Stimulated activated CD8-positive, alpha-beta memory T cell treated with anti-CD3 and anti-CD28 coated beads, Interleukin-7, amount 100 ng/mL, for 1 hour (primary cell): Measurements from ENCODE around the gene CPLANE2.
A peak's percentile ranks its signal among the peaks of the same experiment; 100 is the strongest.
"Not testable (repeated sequence)": the region's sequence is repeated elsewhere in the genome, so short reads cannot be mapped to it uniquely, and the experiment has no call there.

Experiments used
- DNase-seq, 2 donors: peaks; one replicate each; pipeline ENCODE4 v3.0.0-alpha.2; 2020; ENCODE audit warnings: low read depth in 2 of 2

CPLANE2 gene

DNA sequence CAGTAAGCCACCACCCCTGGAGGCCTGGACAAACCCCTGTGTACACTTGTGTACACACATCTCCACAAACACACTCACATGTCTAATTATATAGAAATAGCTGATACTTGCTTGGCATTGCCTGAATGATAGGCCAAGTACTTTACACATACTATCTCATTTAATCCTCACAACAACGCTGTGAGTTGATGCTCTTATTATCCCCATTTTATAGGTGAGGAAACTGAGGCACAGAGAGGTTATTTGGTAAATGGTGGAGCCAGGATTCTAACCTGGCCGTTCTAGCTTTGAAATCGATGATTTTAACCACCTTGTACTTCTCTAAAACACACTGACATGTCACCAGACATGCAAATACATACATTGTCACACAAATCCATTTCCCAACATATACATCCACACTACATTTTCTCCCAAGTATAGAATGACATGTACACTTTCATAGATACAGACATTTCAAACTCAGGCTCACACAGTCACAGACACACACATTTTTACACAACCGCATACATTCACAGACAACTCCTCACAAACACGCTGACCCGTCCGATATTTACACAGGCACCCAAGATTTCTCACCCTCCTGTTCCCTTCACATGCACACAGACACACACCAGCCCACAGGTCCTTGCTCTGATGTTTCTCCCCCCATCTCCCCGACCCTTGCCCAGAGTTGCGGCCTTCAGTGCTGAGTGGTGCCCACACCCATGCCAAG is 27.7 kb downstream of the CPLANE2 start:
- no peak for DNase-seq

DNA sequence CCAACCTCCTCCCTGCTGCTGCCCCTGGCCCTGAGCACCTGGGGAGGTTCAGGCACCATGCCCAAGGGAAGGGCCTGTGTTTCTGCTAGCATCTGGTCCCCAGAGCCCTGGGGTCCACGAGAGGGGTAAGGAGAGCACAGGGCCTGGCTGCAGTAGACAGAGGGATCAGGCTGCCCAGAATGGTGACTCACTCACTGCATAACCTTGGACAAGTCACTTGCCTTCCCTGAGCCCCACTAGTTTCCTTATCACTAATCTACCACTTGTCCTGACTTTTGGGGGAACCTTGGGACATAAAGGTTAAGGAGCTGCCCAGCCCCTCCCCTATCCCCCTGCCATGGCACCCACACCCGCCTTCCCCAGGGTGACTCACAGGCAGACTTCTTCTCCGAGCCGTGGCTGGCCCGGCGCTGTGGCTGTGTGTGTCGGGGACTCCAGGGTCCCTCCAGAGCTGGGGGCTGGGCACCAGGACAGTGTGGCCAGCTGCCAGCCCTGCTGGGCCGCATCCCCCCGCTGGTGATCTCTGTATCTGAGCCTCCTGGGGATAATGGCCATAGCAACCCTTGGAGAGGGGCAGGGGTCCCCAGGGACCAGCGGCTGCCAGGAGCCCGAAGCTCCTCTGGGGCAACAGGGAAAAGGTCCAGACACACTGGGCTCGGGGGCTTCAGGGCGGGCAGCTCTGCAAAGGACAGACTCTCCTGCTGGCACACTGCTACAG is 28.6 kb downstream of the CPLANE2 start:
- DNase-seq: no peak

DNA sequence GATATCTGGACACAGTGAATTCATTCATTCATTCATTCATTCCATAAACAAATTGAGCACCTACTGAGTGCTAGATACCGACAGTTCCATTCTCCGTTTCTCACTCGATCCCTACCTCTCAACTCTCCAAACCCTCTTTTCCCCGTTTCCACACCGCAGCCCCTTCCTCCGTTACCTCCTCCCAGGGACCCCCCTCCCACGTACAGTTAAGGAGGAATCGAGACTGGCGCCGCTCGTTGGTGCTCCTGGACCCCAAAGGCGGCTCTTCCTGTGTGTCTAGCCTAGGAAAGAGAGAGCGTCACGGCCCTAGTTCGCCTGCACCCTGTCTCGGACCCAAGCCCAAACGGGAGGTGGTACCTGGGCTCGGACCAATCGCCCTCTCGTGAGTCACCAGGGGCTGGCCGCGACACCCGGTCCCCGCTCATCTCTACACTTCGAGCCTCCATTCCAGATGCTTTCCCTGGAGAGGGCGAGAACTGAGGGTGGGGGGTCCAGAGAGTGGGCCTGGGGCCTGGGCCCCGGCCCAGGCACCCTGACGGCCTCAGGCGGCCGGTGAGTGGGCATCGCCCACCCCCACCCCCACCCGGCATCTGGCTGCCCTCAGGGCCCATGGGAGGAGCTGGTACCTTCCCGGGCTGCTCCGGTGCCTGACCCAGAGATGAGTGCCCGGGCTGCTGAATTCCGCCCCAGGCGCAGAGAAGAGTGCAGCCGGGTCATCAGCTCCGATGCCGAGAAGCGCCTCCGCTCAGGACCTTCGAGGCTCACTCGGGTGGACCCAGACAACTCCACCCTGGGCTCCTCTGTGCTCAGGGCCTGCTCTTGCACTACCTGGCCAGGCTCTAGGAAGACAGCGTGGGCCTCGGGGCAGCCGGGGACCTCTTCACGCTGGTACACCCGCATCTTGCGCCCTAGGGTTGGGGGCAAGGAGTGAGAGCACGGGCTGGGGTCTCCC is 29.4 kb downstream of the CPLANE2 start:
- no peak for DNase-seq

DNA sequence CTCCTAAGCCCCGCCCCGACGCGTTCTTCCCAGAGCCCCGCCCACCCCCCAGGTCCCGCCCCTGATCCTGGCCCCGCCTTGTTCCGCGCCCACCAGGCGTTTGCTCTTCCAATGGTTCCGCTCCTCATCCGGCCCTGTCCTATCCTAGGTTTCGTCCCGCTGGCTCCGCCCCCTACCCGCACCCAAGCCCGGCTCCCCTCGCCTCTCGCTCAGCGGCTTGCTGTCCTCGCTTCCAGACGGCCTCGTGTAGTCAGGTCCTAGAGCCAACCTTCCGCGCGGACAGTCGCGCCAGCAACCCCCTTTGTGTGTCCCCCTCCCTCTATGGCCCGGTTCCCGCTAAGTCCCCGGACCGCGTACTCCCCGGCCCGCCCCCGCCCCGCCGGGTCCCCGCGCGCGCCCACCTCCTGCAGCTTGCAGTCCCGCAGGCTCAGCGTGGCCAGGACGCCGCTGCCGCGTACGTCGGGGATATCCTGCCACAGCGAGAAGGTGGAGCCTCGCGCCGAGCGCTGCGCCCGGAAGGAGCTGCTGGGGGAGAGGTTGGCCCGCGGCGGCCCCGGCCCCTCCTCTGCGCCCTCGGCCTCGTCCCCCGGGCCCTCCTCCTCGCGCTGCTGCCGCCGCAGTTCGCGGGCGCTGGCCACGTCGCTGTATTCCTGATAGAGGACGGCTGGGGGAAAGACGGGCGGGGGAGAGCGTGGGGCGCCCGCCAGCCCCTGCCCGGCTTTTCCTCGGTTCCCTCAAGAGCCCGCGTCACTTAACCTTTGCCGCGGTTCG is 30.3 kb downstream of the CPLANE2 start:
- DNase-seq: peak; percentile 77 to 80

DNA sequence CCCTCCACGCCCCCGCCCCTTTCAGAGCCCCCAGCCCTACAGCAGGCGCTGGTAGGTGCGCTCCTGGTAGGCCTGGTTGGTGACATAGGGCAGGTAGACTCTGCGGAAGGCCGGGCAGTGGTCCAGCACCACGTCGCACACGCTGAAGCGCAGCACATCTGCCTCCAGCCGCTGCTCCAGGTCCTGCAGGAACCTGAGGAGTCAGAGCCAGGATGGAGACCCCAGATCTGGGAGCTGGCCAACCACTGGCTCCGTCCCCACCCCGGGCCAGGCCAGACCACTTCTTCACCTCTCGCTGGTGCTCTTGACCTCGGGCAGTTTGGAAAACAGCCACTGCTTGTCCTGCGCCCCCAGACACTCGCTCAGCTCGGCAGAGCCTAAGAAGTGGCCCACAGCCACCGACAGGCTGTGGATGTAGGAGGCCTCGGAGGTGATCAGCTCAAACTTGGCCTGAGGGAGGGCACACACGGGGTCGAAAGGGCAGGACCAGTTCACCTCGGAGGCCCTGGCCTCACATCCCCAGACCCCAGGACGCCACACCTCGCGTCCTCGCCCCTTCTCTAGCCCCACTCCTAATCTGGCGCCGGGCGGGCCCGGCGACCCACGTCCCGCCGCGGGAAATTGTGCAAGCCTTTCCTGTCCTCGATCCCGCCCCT is 31.0 kb downstream of the CPLANE2 start:
- DNase-seq: no peak

DNA sequence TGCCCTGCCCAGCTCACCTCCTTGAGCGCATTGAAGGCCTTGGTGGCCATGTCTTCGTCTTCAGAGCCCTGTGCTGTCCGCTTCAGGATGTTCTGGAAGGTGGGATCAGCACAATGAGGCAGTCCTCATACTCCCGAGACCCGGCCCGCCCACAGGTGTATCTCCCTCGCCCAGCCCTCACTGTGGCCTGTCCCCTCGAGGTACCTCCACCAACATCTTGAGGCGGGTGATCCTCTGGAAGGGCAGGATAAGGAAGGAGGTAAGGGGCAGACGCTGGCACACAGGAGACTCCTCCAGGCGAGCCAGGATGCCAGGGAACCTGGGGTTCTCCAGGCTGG is 31.7 kb downstream of the CPLANE2 start:
- DNase-seq: no peak

DNA sequence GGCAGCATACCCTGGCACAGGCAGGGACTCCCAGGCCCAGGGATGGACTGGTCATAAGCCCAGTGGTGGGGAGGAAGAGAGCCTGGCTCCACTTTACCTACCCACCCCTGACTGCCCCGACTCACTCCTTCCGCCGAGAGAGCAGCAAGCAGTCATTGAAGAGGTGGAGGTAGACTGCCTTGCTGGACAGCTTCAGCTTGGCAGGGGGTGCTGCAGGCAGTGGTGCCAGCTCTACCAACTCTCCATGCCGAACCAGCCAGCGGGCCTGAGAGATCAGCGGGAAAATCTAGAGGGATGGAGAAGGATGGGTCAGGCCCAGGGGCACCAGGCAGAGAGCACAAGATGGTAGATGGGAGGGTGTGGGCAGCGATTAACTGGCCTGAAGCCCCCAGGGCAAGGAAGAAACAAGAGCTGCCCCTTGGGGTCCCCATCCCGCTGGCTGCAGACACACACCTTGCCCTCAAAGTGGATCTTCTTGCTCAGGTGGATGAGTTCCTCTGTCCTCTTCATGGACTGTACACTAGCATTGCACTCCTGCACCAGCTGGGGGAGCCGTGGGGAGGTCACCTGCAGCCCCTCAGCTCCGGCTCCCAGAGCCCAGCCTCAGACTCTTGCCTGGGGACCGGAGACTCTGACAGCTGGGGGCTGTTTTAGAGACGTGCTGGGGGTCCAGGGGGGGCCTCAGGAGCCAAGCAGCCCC is 32.2 kb downstream of the CPLANE2 start:
- peak in 1 of 2 donors; percentile 22 for DNase-seq

DNA sequence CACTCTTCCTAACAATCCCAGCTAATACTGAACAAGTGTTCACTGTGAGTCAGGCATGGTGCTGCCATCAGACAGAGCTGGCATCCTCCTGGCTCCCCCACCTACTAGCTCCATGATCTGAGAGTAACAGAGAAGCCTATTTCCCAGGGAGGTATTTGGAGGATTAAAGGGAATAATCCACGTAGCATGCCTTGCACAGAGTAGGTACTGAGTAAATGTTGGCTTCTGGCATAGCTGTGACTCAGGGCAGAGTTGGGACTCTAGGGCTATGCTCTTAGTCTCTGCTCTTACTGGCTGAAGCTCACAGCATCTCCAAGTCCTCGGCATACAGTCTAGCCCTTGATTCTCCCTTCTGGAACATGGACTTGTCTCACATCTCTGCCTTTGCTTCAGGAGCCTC is 32.8 kb downstream of the CPLANE2 start:
- DNase-seq: no peak

DNA sequence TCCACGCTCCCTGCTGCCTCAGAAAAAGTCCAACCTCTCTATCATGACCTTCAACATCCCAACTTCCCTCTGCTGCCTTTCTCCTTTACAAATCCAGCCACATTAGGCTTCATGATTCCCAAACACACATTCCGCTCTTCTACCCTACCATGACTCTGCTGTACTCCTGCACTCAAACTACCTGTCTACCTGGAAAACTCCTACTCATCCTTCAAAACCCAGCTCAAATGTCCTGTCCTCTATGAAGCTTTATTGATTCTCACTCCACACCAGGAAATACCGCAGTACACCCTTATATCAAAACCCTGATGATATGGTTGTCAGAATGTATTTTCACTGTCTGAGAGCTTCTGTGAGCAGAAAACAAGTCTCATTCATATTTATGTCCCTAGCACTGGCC is 33.4 kb downstream of the CPLANE2 start:
- DNase-seq: no peak

DNA sequence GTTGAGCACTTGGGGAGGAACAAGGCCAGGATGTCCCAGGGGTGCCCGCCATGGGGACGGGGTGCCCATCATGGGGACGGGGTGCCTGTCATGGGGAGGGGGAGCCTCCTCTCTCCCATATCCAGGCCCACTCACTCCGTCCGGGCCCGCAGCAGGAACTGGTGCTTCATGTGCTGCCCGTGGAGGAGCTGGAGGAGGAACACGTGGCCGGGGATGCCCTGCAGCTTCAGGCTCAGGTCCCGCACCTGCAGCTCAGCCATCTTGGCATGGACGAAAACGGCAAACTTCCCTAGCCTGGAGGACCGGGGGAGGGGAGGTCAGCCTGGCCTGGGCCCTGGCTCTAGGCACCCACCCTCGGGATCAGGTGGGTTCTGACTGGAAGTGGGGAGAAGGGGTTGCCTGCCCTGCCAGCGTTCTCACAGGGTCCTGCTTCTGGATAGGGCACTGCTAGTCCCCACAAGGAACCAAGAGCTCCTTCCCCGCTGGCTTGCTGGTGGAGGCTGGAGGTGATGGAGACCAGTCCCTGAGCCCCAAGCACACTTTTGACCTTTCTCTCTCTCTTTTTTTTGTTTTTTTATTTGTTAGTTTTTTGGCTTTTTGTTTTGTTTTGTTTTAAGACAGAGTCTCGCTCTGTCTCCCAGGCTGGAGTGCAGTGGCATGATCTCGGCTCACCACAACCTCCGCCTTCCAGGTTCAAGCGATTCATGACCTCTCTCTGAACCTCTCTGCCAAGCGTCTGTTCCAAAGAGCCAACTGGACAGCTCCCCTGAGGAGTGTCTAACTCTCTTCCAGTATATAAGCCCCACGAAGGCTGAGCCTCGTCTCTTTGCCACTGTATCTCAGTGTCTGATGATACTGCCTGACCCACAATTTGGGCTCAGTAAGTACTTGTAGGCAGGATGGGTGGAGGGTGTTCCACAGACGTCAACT is 34.4 kb downstream of the CPLANE2 start:
- no peak for DNase-seq

DNA sequence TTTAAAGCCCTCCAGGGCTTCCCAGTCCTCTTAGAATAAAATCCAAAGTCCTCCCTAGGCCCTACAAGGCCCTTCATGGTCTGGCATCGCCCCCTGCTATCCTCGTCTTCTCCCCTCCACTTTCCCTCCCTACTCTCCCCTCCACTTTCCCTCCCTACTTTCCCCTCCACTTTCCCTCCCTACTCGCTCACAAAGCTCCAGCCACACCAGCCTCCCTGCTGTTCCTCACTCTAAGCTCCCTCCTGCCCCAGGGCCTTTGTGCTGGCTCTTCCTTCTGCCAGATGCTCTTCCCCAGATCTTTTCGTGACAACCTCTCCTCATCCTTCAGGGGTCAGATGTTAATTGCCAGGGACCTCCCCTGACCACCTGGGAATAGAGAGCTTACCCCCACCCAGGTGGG is 37.3 kb downstream of the CPLANE2 start:
- no peak for DNase-seq

DNA sequence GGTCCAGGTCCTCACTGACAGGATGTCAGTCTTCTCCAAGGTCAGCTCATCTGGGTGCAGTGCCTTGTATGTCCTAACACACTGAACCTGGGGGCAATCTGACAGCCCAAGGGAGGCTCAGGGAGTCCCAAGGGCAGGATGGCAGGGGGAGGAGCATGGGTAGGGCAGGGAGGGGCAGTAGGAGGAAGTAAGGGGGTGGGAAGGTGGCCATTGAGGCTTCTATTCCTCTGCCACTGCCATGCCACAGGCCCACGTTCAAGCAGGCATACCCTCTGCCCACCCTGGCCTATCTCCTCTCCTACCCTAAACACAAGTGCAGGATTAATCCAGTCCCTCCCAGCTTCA is 37.9 kb downstream of the CPLANE2 start:
- no peak for DNase-seq

DNA sequence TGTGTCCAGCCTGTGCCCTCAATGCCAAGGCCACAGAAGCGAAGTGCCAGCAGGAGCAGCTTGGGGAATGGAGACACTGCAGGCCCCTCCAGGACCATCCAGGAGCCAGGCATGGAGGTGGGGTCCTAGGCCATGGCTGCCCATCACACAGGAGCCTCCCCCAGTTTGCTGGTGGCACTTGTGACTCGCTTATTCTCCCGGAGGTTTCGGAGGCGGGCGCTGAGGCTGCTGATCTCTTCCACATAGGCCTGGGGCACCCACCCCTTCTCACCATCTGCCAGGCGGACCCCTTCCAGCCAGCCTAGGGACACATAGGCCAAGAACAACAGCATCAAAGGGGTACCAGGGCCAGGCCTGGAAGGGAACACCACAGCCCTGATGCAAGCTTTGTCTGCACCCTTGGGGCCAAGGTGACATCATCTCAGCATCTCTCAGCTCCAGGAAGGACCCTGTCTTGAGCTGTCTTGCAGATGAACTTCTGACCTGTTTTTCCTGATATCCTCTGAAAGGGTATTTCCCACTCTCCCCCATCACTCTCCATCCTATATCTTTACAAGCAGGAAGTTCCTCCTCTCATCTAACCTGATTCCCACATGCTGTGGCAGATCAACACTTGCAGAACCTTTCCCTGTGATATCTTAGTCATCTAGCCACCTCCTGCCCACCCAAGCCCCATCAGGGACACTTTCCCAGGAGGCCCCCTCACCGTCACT is 38.4 kb downstream of the CPLANE2 start:
- DNase-seq: no peak

DNA sequence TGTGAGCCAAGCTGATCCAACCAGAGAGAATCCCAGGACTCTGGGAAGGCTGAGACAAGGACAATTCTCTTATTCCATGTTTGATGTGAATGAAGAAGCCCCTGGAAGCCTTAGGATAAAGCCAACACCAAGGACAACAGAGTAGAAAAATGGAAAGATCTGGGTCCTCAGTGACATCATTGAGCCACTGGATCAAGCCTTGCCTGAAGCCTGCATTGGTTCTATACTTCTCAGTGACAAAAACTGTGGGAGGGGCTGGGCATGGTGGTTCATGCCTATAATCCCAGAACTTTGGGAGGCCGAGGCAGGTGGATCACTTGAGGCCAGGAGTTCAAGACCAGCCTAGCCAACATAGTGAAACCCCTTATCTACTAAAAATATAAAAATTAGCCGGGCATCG is 40.1 kb downstream of the CPLANE2 start:
- DNase-seq: no peak

DNA sequence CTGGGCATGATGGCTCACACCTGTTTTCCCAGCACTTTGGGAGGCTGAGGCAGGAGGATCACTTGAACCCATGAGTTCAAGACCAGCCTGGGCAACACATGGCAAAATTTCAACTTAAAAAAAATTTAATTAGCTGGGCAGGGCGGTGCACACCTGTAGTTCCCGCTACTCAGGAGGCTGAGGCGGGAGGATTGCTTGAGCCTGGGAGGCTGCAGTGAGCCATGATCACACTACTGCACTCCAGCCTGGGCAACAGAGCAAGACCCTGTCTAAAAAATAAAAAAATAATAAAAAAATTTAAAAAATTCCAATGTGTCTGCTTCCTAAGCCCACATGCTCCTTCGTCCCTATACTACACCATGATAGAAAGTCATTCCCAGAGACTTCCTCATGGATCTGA is 40.8 kb downstream of the CPLANE2 start:
- not testable (repeated sequence) for DNase-seq

DNA sequence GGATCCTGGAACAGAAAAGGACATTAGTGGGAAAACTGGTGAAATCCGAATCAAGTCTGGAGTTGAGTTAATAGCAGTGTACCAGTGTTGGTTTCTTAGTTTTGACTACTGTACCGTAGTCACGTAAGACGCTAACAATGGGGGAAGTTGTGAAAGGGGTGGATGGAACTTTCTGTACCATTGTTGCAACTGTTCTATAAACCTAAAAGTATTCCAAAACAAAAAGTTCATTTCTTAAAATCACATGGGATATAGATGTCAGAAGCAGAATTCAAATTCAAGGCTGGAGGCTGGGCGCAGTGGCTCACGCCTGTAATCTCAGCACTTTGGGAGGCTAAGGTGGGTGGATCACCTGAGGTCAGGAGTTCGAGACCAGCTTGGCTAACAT is 41.5 kb downstream of the CPLANE2 start:
- DNase-seq: no peak

DNA sequence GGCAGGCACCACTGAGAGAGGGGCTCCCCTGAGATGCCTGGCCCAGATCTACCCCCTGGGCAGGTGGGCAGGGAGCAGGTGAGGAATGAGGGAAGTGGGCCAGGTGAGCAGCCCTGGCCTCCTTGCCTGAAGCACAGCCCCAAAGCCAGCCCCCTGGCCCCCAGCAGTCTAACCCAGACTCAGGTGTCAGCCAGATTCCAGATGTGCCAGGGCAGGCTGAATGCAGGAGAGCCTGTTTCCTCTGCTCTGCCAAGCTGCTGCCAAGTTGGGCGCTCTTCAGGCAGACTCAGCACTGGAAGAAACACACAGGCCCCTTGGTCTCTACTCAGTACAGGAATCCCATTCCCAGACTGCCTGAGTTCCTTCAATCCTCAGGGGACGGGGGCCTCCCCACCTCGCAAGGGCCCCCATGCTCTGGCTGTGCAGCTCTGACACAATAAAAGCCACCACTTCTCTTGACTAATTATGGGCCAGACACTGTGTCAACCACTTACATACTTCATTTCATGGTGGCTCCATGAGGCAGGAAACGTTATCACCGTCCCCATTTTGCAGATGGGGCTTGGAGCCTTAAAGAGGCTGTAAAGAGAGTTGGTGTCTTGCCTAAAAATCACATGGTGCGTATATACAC is 45.0 kb downstream of the CPLANE2 start:
- no peak for DNase-seq

DNA sequence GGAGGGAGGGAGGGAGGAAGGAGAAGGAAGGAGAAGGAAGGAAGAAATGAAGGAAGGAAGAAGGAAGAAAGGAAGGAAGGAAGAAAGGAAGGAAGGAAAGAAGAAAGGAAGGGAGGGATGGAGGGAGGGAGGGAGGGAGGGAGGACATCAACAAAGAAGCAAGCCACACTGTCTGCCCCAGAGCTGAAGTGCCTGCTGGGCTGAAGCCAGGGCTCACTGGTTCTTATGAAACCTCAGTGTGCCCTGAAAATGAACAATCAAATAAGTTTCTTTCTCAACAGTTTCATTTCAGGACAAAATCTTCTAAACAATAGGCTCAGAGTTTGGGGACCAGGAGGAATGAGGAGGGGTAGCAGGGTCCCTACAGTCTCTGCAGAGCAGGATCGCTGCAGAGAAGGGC is 45.7 kb downstream of the CPLANE2 start:
- DNase-seq: no peak
